ENCODE results near the gene EEF1G. TPM values are rescaled to one million over a fixed set of nuclear protein-coding genes. Genes with fewer than 3 reads are reported as not detected.

Gene EEF1G
- total RNA-seq, 2 experiments from 2014 or later, result 1,778 to 2,328 TPM

GRCh38 chr11:62514151-62514550, 59.5 kb downstream of the EEF1G start:
- Histone ChIP-seq H3K27ac (ENCODE audit: low read depth, low read length, poor library complexity, severe bottlenecking) (no peak overlapping the region), H2AFZ (ENCODE audit: low read length) (no peak overlapping the region), H3K4me3 (ENCODE audit: low read depth, low read length, poor library complexity, severe bottlenecking) (no peak overlapping the region), H3K4me1 (ENCODE audit: insufficient read depth, low read length, poor library complexity, severe bottlenecking) (no peaks in the 10 kb centered on the region), H3K79me2 (ENCODE audit: insufficient read depth, low read depth, low read length) (no peaks in the 10 kb centered on the region), H3K9me2 (ENCODE audit: insufficient read depth, low read length) (no peaks in the 10 kb centered on the region), H3K36me3 (ENCODE audit: insufficient read depth, low read length) (no peaks in the 10 kb centered on the region), H3K9me3 (ENCODE audit: low read length) (no peaks in the 10 kb centered on the region), H4K20me1 (ENCODE audit: insufficient read depth, low read length) (no peaks in the 10 kb centered on the region), H3K4me2 (ENCODE audit: low read length) (no peak overlapping the region)
- intact Hi-C loops (cut with micrococcal nuclease; ENCODE audit: unreplicated experiment), result no loop called here
- no peak for DNase-seq (ENCODE audit: low spot score)
- no peak for TF ChIP-seq EZH2phosphoT487 (IDR thresholded peaks at IDR 0.05; ENCODE audit: borderline replicate concordance, low read depth, low read length)
- no peak for TF ChIP-seq CTCF (conservative IDR thresholded peaks at IDR 0.05; ENCODE audit: low read length)
- ChIA-PET POLR2A (no interaction called here), CTCF (ENCODE audit: unreplicated experiment) (no interaction called here)
- BruUV-seq (replicated peaks), result no TSS peak

GRCh38 chr11:62513626-62514025, 60.1 kb downstream of the EEF1G start:
- intact Hi-C loops (cut with micrococcal nuclease; ENCODE audit: unreplicated experiment), result no loop called here
- Histone ChIP-seq H3K79me2 (ENCODE audit: insufficient read depth, low read depth, low read length) (no peaks in the 10 kb centered on the region), H3K4me2 (ENCODE audit: low read length) (no peak overlapping the region), H3K9me3 (ENCODE audit: low read length) (no peaks in the 10 kb centered on the region), H2AFZ (ENCODE audit: low read length) (no peak overlapping the region), H3K27ac (ENCODE audit: low read depth, low read length, poor library complexity, severe bottlenecking) (no peak overlapping the region), H3K9me2 (ENCODE audit: insufficient read depth, low read length) (no peaks in the 10 kb centered on the region), H3K4me3 (ENCODE audit: low read depth, low read length, poor library complexity, severe bottlenecking) (no peak overlapping the region), H4K20me1 (ENCODE audit: insufficient read depth, low read length) (no peaks in the 10 kb centered on the region), H3K4me1 (ENCODE audit: insufficient read depth, low read length, poor library complexity, severe bottlenecking) (no peaks in the 10 kb centered on the region), H3K36me3 (ENCODE audit: insufficient read depth, low read length) (no peaks in the 10 kb centered on the region)
- TF ChIP-seq CTCF (conservative IDR thresholded peaks at IDR 0.05; ENCODE audit: low read length) (no peak), EZH2phosphoT487 (IDR thresholded peaks at IDR 0.05; ENCODE audit: borderline replicate concordance, low read depth, low read length) (no peak)
- ChIA-PET POLR2A (no interaction called here), CTCF (ENCODE audit: unreplicated experiment) (no interaction called here)
- no TSS peak for BruUV-seq (replicated peaks)
- no peak for DNase-seq (ENCODE audit: low spot score)

GRCh38 chr11:62512961-62513360, 60.7 kb downstream of the EEF1G start:
- POLR2A ChIA-PET, result interaction anchor here (0.7 kb wide), 1 partner anchor 79 kb away, joined by 4 read pairs; no protein-coding TSS in a partner anchor
- H4K20me1 ChIP-seq (ENCODE audit: insufficient read depth, low read length), result no peaks in the 10 kb centered on the region
- CTCF ChIA-PET (ENCODE audit: unreplicated experiment), result no interaction called here
- no peak overlapping the region for H3K27ac ChIP-seq (ENCODE audit: low read depth, low read length, poor library complexity, severe bottlenecking)
- H3K9me2 ChIP-seq (ENCODE audit: insufficient read depth, low read length), result no peaks in the 10 kb centered on the region
- H3K79me2 ChIP-seq (ENCODE audit: insufficient read depth, low read depth, low read length), result no peaks in the 10 kb centered on the region
- H3K36me3 ChIP-seq (ENCODE audit: insufficient read depth, low read length), result no peaks in the 10 kb centered on the region
- intact Hi-C loops (cut with micrococcal nuclease; ENCODE audit: unreplicated experiment), result no loop called here
- TF ChIP-seq CTCF (conservative IDR thresholded peaks at IDR 0.05; ENCODE audit: low read length) (no peak), EZH2phosphoT487 (IDR thresholded peaks at IDR 0.05; ENCODE audit: borderline replicate concordance, low read depth, low read length) (no peak)
- no peak overlapping the region for H3K4me2 ChIP-seq (ENCODE audit: low read length)
- no peak for DNase-seq (ENCODE audit: low spot score)
- H3K9me3 ChIP-seq (ENCODE audit: low read length), result no peaks in the 10 kb centered on the region
- H3K4me3 ChIP-seq (ENCODE audit: low read depth, low read length, poor library complexity, severe bottlenecking), result no peak overlapping the region
- H3K4me1 ChIP-seq (ENCODE audit: insufficient read depth, low read length, poor library complexity, severe bottlenecking), result no peaks in the 10 kb centered on the region
- no TSS peak for BruUV-seq (replicated peaks)
- H2AFZ ChIP-seq (ENCODE audit: low read length), result no peak overlapping the region

Small RNA genes lying within 50 kb of the gene (microRNA-seq; reads per million reads assigned to microRNA genes)
- not detected for gene MIR6747 (ENCODE audit: borderline replicate concordance)

Small RNA genes lying within 50 kb of the gene (small RNA-seq; reads per million reads assigned to genes)
- not detected for gene AP001458.1
- not detected for gene EEF1G
- not detected for gene MIR6747

Other genes with a start within 250 kb of the EEF1G start
- gene ASRGL1, start 236.4 kb downstream of the EEF1G start, total RNA-seq (2014; rRNA removed; shearing (Covaris generic)), result 9.2 and 15.9 TPM in 2 replicates
- gene ASRGL1, start 236.4 kb downstream of the EEF1G start, total RNA-seq (2022), result 7.9 and 10.2 TPM in 2 replicates
- gene SCGB1A1, start 154.9 kb downstream of the EEF1G start, total RNA-seq (2014; rRNA removed; shearing (Covaris generic)), result not detected in 2 replicates
- not detected in 2 replicates for gene SCGB1A1, start 154.9 kb downstream of the EEF1G start, total RNA-seq (2022)
- 0.08 and 0.28 TPM in 2 replicates for gene AHNAK, start 27.1 kb downstream of the EEF1G start, total RNA-seq (2014; rRNA removed; shearing (Covaris generic))
- gene AHNAK, start 27.1 kb downstream of the EEF1G start, total RNA-seq (2022), result 0.21 and 0.30 TPM in 2 replicates
- gene TUT1, start 17.6 kb upstream of the EEF1G start, total RNA-seq (2014; rRNA removed; shearing (Covaris generic)), result 15.6 and 22.5 TPM in 2 replicates
- gene TUT1, start 17.6 kb upstream of the EEF1G start, total RNA-seq (2022), result 38.2 and 40.4 TPM in 2 replicates
- 130 and 133 TPM in 2 replicates for gene MTA2, start 28.0 kb upstream of the EEF1G start, total RNA-seq (2014; rRNA removed; shearing (Covaris generic))
- 162 and 174 TPM in 2 replicates for gene MTA2, start 28.0 kb upstream of the EEF1G start, total RNA-seq (2022)
- 41.2 and 52.8 TPM in 2 replicates for gene EML3, start 38.9 kb upstream of the EEF1G start, total RNA-seq (2014; rRNA removed; shearing (Covaris generic))
- gene EML3, start 38.9 kb upstream of the EEF1G start, total RNA-seq (2022), result 81.6 and 92.6 TPM in 2 replicates
- 0.69 and 1.1 TPM in 2 replicates for gene ROM1, start 39.4 kb upstream of the EEF1G start, total RNA-seq (2014; rRNA removed; shearing (Covaris generic))
- gene ROM1, start 39.4 kb upstream of the EEF1G start, total RNA-seq (2022), result 1.2 and 2.5 TPM in 2 replicates
- gene B3GAT3, start 48.1 kb upstream of the EEF1G start, total RNA-seq (2014; rRNA removed; shearing (Covaris generic)), result 55.8 and 74.3 TPM in 2 replicates
- gene B3GAT3, start 48.1 kb upstream of the EEF1G start, total RNA-seq (2022), result 66.2 and 71.3 TPM in 2 replicates
- 91.4 and 108 TPM in 2 replicates for gene GANAB, start 72.7 kb upstream of the EEF1G start, total RNA-seq (2014; rRNA removed; shearing (Covaris generic))
- 205 and 217 TPM in 2 replicates for gene GANAB, start 72.7 kb upstream of the EEF1G start, total RNA-seq (2022)
- gene INTS5, start 79.4 kb upstream of the EEF1G start, total RNA-seq (2014; rRNA removed; shearing (Covaris generic)), result 22.5 and 25.5 TPM in 2 replicates
- gene INTS5, start 79.4 kb upstream of the EEF1G start, total RNA-seq (2022), result 22.1 and 25.1 TPM in 2 replicates
- 148 and 194 TPM in 2 replicates for gene C11orf98, start 91.3 kb upstream of the EEF1G start, total RNA-seq (2014; rRNA removed; shearing (Covaris generic))
- gene C11orf98, start 91.3 kb upstream of the EEF1G start, total RNA-seq (2022), result 84.4 and 105 TPM in 2 replicates
- gene CSKMT, start 91.4 kb upstream of the EEF1G start, total RNA-seq (2014; rRNA removed; shearing (Covaris generic)), result 88.4 and 90.8 TPM in 2 replicates
- 52.6 and 80.1 TPM in 2 replicates for gene CSKMT, start 91.4 kb upstream of the EEF1G start, total RNA-seq (2022)
- gene UQCC3, start 97.8 kb upstream of the EEF1G start, total RNA-seq (2014; rRNA removed; shearing (Covaris generic)), result 40.0 and 40.3 TPM in 2 replicates
- gene UQCC3, start 97.8 kb upstream of the EEF1G start, total RNA-seq (2022), result 13.1 and 15.5 TPM in 2 replicates
- gene LBHD1, start 98.4 kb upstream of the EEF1G start, total RNA-seq (2014; rRNA removed; shearing (Covaris generic)), result 7.1 and 9.3 TPM in 2 replicates
- 22.3 and 22.8 TPM in 2 replicates for gene LBHD1, start 98.4 kb upstream of the EEF1G start, total RNA-seq (2022)
- gene UBXN1, start 105.2 kb upstream of the EEF1G start, total RNA-seq (2014; rRNA removed; shearing (Covaris generic)), result 101 and 123 TPM in 2 replicates
- 129 and 140 TPM in 2 replicates for gene UBXN1, start 105.2 kb upstream of the EEF1G start, total RNA-seq (2022)
- 0.79 and 1.3 TPM in 2 replicates for gene LRRN4CL, start 115.6 kb upstream of the EEF1G start, total RNA-seq (2014; rRNA removed; shearing (Covaris generic))
- 0.65 TPM in 2 replicates for gene LRRN4CL, start 115.6 kb upstream of the EEF1G start, total RNA-seq (2022)
- 20.7 and 21.6 TPM in 2 replicates for gene BSCL2, start 133.5 kb upstream of the EEF1G start, total RNA-seq (2014; rRNA removed; shearing (Covaris generic))
- gene BSCL2, start 133.5 kb upstream of the EEF1G start, total RNA-seq (2022), result 46.2 and 46.7 TPM in 2 replicates
- not detected in 2 replicates for gene GNG3, start 133.8 kb upstream of the EEF1G start, total RNA-seq (2014; rRNA removed; shearing (Covaris generic))
- not detected in 2 replicates for gene GNG3, start 133.8 kb upstream of the EEF1G start, total RNA-seq (2022)
- 8.3 and 19.2 TPM in 2 replicates for gene HNRNPUL2, start 153.6 kb upstream of the EEF1G start, total RNA-seq (2014; rRNA removed; shearing (Covaris generic))
- gene HNRNPUL2, start 153.6 kb upstream of the EEF1G start, total RNA-seq (2022), result 59.2 and 64.4 TPM in 2 replicates
- gene TTC9C, start 154.6 kb upstream of the EEF1G start, total RNA-seq (2014; rRNA removed; shearing (Covaris generic)), result 36.7 and 51.7 TPM in 2 replicates
- gene TTC9C, start 154.6 kb upstream of the EEF1G start, total RNA-seq (2022), result 70.2 and 75.1 TPM in 2 replicates
- gene ZBTB3, start 180.3 kb upstream of the EEF1G start, total RNA-seq (2014; rRNA removed; shearing (Covaris generic)), result 11.1 and 11.8 TPM in 2 replicates
- gene ZBTB3, start 180.3 kb upstream of the EEF1G start, total RNA-seq (2022), result 10.7 and 11.3 TPM in 2 replicates
- gene POLR2G, start 187.7 kb upstream of the EEF1G start, total RNA-seq (2014; rRNA removed; shearing (Covaris generic)), result 108 and 118 TPM in 2 replicates
- gene POLR2G, start 187.7 kb upstream of the EEF1G start, total RNA-seq (2022), result 115 and 118 TPM in 2 replicates
- gene TAF6L, start 197.5 kb upstream of the EEF1G start, total RNA-seq (2014; rRNA removed; shearing (Covaris generic)), result 23.7 and 26.1 TPM in 2 replicates
- gene TAF6L, start 197.5 kb upstream of the EEF1G start, total RNA-seq (2022), result 24.1 and 29.9 TPM in 2 replicates
- 22.8 and 33.1 TPM in 2 replicates for gene TMEM179B, start 213.5 kb upstream of the EEF1G start, total RNA-seq (2014; rRNA removed; shearing (Covaris generic))
- gene TMEM179B, start 213.5 kb upstream of the EEF1G start, total RNA-seq (2022), result 18.6 and 21.5 TPM in 2 replicates
- 32.6 and 42.9 TPM in 2 replicates for gene TMEM223, start 218.1 kb upstream of the EEF1G start, total RNA-seq (2014; rRNA removed; shearing (Covaris generic))
- gene TMEM223, start 218.1 kb upstream of the EEF1G start, total RNA-seq (2022), result 15.8 and 24.4 TPM in 2 replicates
- gene NXF1, start 231.5 kb upstream of the EEF1G start, total RNA-seq (2014; rRNA removed; shearing (Covaris generic)), result 35.1 and 53.3 TPM in 2 replicates
- gene NXF1, start 231.5 kb upstream of the EEF1G start, total RNA-seq (2022), result 50.5 and 62.0 TPM in 2 replicates

Measured in OCI-LY7 (cell line).